Ishikawa (cell line): Measurements from ENCODE around the gene FBXW11.

Experiments used
- CEBPB ChIP-seq: IDR thresholded peaks from 2 replicates; pipeline ENCODE4 v1.6.1; 2012
- RAD21 ChIP-seq: IDR thresholded peaks from 2 replicates; pipeline ENCODE4 v1.6.1; 2012; ENCODE audit warnings: low read depth
- TAF1 ChIP-seq: IDR thresholded peaks from 2 replicates; pipeline ENCODE4 v1.6.1; 2012; ENCODE audit warnings: low read depth, mild to moderate bottlenecking
- TCF12 ChIP-seq: IDR thresholded peaks from 2 replicates; pipeline ENCODE4 v1.6.1; 2012; ENCODE audit warnings: low read depth
- YY1 ChIP-seq: IDR thresholded peaks from 2 replicates; pipeline ENCODE4 v1.6.1; 2012; ENCODE audit warnings: low read depth
- TF ChIP-seq, protein P1 (sequence below): IDR thresholded peaks from 2 replicates; pipeline ENCODE4 v1.6.1; 2012
- TF ChIP-seq, protein P2 (sequence below): IDR thresholded peaks from 2 replicates; pipeline ENCODE4 v1.6.1; 2012; ENCODE audit warnings: low read depth, mild to moderate bottlenecking
- TF ChIP-seq, protein P3 (sequence below): IDR thresholded peaks from 2 replicates; pipeline ENCODE4 v1.6.1; 2012

DNA sequence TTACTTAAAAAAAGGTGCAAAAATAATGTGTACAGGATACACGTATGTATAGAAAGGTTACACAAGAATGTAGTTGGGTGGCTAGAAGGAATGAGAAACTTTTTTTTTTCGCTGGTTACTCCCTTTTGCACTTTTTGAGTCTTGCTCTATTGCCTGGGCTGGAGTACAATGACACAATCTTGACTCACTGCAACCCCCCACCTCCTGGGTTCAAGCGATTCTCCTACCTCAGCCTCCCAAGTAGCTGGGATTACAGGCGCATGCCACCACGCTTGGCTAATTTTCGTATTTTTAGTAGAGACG lies 15.8 kb downstream of the FBXW11 start:
- TF ChIP-seq, protein P1, sequence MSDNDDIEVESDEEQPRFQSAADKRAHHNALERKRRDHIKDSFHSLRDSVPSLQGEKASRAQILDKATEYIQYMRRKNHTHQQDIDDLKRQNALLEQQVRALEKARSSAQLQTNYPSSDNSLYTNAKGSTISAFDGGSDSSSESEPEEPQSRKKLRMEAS, result no peak
- TF ChIP-seq CEBPB (no peak), TCF12 (no peak), TAF1 (no peak), RAD21 (no peak), YY1 (no peak)
- TF ChIP-seq, protein P2, sequence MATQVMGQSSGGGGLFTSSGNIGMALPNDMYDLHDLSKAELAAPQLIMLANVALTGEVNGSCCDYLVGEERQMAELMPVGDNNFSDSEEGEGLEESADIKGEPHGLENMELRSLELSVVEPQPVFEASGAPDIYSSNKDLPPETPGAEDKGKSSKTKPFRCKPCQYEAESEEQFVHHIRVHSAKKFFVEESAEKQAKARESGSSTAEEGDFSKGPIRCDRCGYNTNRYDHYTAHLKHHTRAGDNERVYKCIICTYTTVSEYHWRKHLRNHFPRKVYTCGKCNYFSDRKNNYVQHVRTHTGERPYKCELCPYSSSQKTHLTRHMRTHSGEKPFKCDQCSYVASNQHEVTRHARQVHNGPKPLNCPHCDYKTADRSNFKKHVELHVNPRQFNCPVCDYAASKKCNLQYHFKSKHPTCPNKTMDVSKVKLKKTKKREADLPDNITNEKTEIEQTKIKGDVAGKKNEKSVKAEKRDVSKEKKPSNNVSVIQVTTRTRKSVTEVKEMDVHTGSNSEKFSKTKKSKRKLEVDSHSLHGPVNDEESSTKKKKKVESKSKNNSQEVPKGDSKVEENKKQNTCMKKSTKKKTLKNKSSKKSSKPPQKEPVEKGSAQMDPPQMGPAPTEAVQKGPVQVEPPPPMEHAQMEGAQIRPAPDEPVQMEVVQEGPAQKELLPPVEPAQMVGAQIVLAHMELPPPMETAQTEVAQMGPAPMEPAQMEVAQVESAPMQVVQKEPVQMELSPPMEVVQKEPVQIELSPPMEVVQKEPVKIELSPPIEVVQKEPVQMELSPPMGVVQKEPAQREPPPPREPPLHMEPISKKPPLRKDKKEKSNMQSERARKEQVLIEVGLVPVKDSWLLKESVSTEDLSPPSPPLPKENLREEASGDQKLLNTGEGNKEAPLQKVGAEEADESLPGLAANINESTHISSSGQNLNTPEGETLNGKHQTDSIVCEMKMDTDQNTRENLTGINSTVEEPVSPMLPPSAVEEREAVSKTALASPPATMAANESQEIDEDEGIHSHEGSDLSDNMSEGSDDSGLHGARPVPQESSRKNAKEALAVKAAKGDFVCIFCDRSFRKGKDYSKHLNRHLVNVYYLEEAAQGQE, result no peak
- TF ChIP-seq, protein P3, sequence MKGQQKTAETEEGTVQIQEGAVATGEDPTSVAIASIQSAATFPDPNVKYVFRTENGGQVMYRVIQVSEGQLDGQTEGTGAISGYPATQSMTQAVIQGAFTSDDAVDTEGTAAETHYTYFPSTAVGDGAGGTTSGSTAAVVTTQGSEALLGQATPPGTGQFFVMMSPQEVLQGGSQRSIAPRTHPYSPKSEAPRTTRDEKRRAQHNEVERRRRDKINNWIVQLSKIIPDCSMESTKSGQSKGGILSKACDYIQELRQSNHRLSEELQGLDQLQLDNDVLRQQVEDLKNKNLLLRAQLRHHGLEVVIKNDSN, result no peak
